ENCODE results near the gene WWOX. TPM values are rescaled to one million over a fixed set of nuclear protein-coding genes. Genes with fewer than 3 reads are reported as not detected.

The WWOX gene
- total and polyA plus RNA-seq, 2 of the 4 experiments (the other 2 are of a cell fraction) = 2.7 to 5.4 TPM

- Histone ChIP-seq H2AK9ac (replicated peaks; ENCODE audit: low read depth, low read length, poor library complexity) (no peak overlapping the region), H3K9ac (ENCODE audit: low read depth, low read length) (no peak overlapping the region), H2BK20ac (ENCODE audit: low read depth, low read length) (no peak overlapping the region), H3K23ac (ENCODE audit: low read depth, low read length) (no peak overlapping the region), H3K9me1 (ENCODE audit: insufficient read depth, low read length) (no peaks in the 10 kb centered on the region), H3K36me3 (ENCODE audit: control insufficient read depth, insufficient read depth, low read length) (no peaks in the 10 kb centered on the region), H2BK15ac (ENCODE audit: low read depth, low read length) (no peak overlapping the region), H4K20me1 (ENCODE audit: insufficient read depth, low read length) (no peaks in the 10 kb centered on the region), H3K18ac (ENCODE audit: low read depth, low read length) (no peak overlapping the region), H4K5ac (ENCODE audit: low read depth, low read length) (no peak overlapping the region), H3K4ac (ENCODE audit: low read depth, low read length) (no peak overlapping the region), H3K27ac (ENCODE audit: insufficient read depth, low read length) (no peak overlapping the region), H3K4me1 (ENCODE audit: control insufficient read depth, insufficient read depth, low read length) (no peaks in the 10 kb centered on the region), H4K8ac (ENCODE audit: low read depth in 2 of 2, low read length in 2 of 2) (no peak overlapping the region), H3K4me2 (ENCODE audit: low read depth, low read length) (no peak overlapping the region), H3K14ac (replicated peaks; ENCODE audit: low read depth, low read length) (no peak overlapping the region), H4K91ac (ENCODE audit: insufficient read depth, low read depth, low read length) (no peak overlapping the region), H2BK5ac (ENCODE audit: low read depth, low read length, poor library complexity, severe bottlenecking) (no peak overlapping the region), H2BK120ac (ENCODE audit: low read depth, low read length) (no peak overlapping the region), H3K4me3 (ENCODE audit: insufficient read depth, low read depth, low read length) (no peak overlapping the region), H2AK5ac (ENCODE audit: low read depth, low read length) (no peak overlapping the region), H3K9me3 (ENCODE audit: control insufficient read depth, insufficient read depth, low read length) (peaks cover 4% of the 10 kb centered on the region; the same call in 1 of the 2 replicates), H3K27me3 (ENCODE audit: control insufficient read depth, insufficient read depth, low read length) (no peaks in the 10 kb centered on the region), H3K56ac (ENCODE audit: extremely low read depth, insufficient read depth, low read length) (no peak overlapping the region), H3K79me1 (ENCODE audit: low read depth in 1 of 2, low read length in 2 of 2) (no peaks in the 10 kb centered on the region), H2AFZ (replicated peaks; ENCODE audit: low read length, poor library complexity) (no peak overlapping the region)
- no peak for ATAC-seq (ENCODE audit: low read depth)
- POLR2A ChIA-PET (ENCODE audit: unreplicated experiment) = no interaction called here
- no peak for TF ChIP-seq CEBPB (IDR thresholded peaks at IDR 0.05; ENCODE audit: low read depth, low read length)
- TF ChIP-seq USF2 (IDR thresholded peaks at IDR 0.05; ENCODE audit: low read depth, low read length) = no peak
- no peak for TF ChIP-seq NFE2L2 (IDR thresholded peaks at IDR 0.05; ENCODE audit: low read depth, low read length)
- no peak for TF ChIP-seq MAZ (IDR thresholded peaks at IDR 0.05; ENCODE audit: borderline replicate concordance, low read depth, low read length)
- no peak for TF ChIP-seq FOS (IDR thresholded peaks at IDR 0.05; ENCODE audit: low read depth, low read length)
- no peak for TF ChIP-seq RAD21 (IDR thresholded peaks at IDR 0.05; ENCODE audit: low read length)
- no peak for TF ChIP-seq MXI1 (IDR thresholded peaks at IDR 0.05; ENCODE audit: borderline replicate concordance, low read depth, low read length)
- TF ChIP-seq RCOR1 (IDR thresholded peaks at IDR 0.05; ENCODE audit: insufficient replicate concordance, low read length) = no peak
- TF ChIP-seq, protein P1, sequence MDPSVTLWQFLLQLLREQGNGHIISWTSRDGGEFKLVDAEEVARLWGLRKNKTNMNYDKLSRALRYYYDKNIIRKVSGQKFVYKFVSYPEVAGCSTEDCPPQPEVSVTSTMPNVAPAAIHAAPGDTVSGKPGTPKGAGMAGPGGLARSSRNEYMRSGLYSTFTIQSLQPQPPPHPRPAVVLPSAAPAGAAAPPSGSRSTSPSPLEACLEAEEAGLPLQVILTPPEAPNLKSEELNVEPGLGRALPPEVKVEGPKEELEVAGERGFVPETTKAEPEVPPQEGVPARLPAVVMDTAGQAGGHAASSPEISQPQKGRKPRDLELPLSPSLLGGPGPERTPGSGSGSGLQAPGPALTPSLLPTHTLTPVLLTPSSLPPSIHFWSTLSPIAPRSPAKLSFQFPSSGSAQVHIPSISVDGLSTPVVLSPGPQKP (IDR thresholded peaks at IDR 0.05; ENCODE audit: borderline replicate concordance, low read depth, low read length) = no peak
- intact Hi-C loops (cut with micrococcal nuclease) = no loop called here
- no TSS peak for BruUV-seq (replicated peaks)
- dilution Hi-C loops (cut with HindIII; ENCODE audit: low sequenced_read_pairs, unreplicated experiment) = no loop called here
- CTCF ChIA-PET = no interaction called here
- DNase-seq = no peak
- in situ Hi-C loops (cut with MboI; ENCODE audit: low sequenced_read_pairs) = no loop called here
- WGBS, 2 experiments (ENCODE audit: extremely low coverage in 2 of 2, insufficient read length in 1 of 2) = 38% methylated on average over 1 of the region's 5 CpGs; no CpG with 5 or more reads in 1 of the 2 experiments
These were observed 341.8 kb downstream of the WWOX start for GRCh38 chr16:78441298-78441697.
